GM23338 (cell line): Measurements from ENCODE around the gene FAM89A. TPM values are rescaled to one million over a fixed set of nuclear protein-coding genes. Genes with fewer than 3 reads are reported as not detected.
A peak's percentile ranks its signal among the peaks of the same experiment; 100 is the strongest.

Source experiments
- ATAC-seq: fragments of 200-7000 bp; cut with Tn5 transposase; 3 replicates; pipeline ENCODE4 v1.9.1; 2020
- DNase-seq: peaks from one replicate; pipeline ENCODE4 v3.0.0-alpha.2; 2015; ENCODE audit warnings: low spot score
- H2AFZ ChIP-seq: fragments of 200-600 bp; sonication (generic); 2 replicates; pipeline ENCODE4 v1.8.0; 2016; ENCODE audit warnings: antibody characterized with exemption, mild to moderate bottlenecking, moderate library complexity
- H3F3A ChIP-seq: fragments of 200-600 bp; sonication (generic); replicated peaks from 2 replicates; pipeline ENCODE4 v1.8.0; 2017; ENCODE audit warnings: antibody characterized with exemption, mixed run types, low read depth
- H3K27ac ChIP-seq: fragments of 200-600 bp; sonication (generic); 2 replicates; pipeline ENCODE4 v1.6.1; 2016; ENCODE audit warnings: low read depth
- H3K27me3 ChIP-seq: fragments of 200-600 bp; sonication (generic); 2 replicates; pipeline ENCODE4 v1.8.0; 2016; ENCODE audit warnings: mild to moderate bottlenecking, mixed run types, moderate library complexity; ENCODE audit not compliant: insufficient read depth
- H3K36me3 ChIP-seq: fragments of 200-600 bp; sonication (generic); 2 replicates; pipeline ENCODE4 v1.8.0; 2016; ENCODE audit warnings: mild to moderate bottlenecking; ENCODE audit not compliant: insufficient read depth
- H3K4me1 ChIP-seq: fragments of 200-600 bp; sonication (generic); 2 replicates; pipeline ENCODE4 v1.8.0; 2016; ENCODE audit warnings: mild to moderate bottlenecking, moderate library complexity; ENCODE audit not compliant: insufficient read depth
- H3K4me2 ChIP-seq: fragments of 200-600 bp; sonication (generic); 2 replicates; pipeline ENCODE4 v1.7.1; 2017; ENCODE audit warnings: mixed run types
- H3K4me3 ChIP-seq: fragments of 200-600 bp; sonication (generic); 2 replicates; pipeline ENCODE4 v1.6.1; 2016; ENCODE audit warnings: mixed run types
- H3K79me2 ChIP-seq: fragments of 200-600 bp; sonication (generic); replicated peaks from 2 replicates; pipeline ENCODE4 v1.8.0; 2017; ENCODE audit warnings: mild to moderate bottlenecking; ENCODE audit not compliant: insufficient read depth
- H3K9me2 ChIP-seq: fragments of 200-600 bp; sonication (generic); 2 replicates; pipeline ENCODE4 v1.8.0; 2017; ENCODE audit not compliant: insufficient read depth
- H4K20me1 ChIP-seq: fragments of 200-600 bp; sonication (generic); replicated peaks from 2 replicates; pipeline ENCODE4 v1.8.0; 2017; ENCODE audit warnings: mild to moderate bottlenecking; ENCODE audit not compliant: insufficient read depth
- H3K27ac Mint-ChIP-seq: 2 replicates; pipeline ENCODE4 v1.8.0; 2020; ENCODE audit warnings: inconsistent platforms, mild to moderate bottlenecking, moderate library complexity, mixed read lengths
- H3K27me3 Mint-ChIP-seq: 3 replicates; pipeline ENCODE4 v1.8.0; 2022; ENCODE audit warnings: low read depth, mild to moderate bottlenecking, moderate library complexity, mixed read lengths, inconsistent platforms; ENCODE audit not compliant: insufficient read depth, poor library complexity
- H3K36me3 Mint-ChIP-seq: 3 replicates; pipeline ENCODE4 v1.8.0; 2021; ENCODE audit warnings: low read depth, mild to moderate bottlenecking, inconsistent platforms, moderate library complexity, mixed read lengths
- H3K4me1 Mint-ChIP-seq: 3 replicates; pipeline ENCODE4 v1.8.0; 2020; ENCODE audit warnings: mild to moderate bottlenecking, inconsistent platforms, mixed read lengths
- H3K4me3 Mint-ChIP-seq: 3 replicates; pipeline ENCODE4 v1.8.0; 2021; ENCODE audit warnings: moderate library complexity, mild to moderate bottlenecking, inconsistent platforms, mixed read lengths
- H3K9me3 Mint-ChIP-seq: 3 replicates; pipeline ENCODE4 v1.8.0; 2020; ENCODE audit warnings: moderate library complexity, mild to moderate bottlenecking, inconsistent platforms, mixed read lengths
- CREB1 ChIP-seq: fragments of 250-450 bp; sonication (Bioruptor Pico); IDR thresholded peaks from 2 replicates; pipeline ENCODE4 v1.5.0; 2020; ENCODE audit warnings: low read depth, mild to moderate bottlenecking, moderate library complexity
- EZH2 ChIP-seq: fragments of 200-600 bp; sonication (generic); IDR thresholded peaks from one replicate; pipeline ENCODE4 v1.8.0; 2017; ENCODE audit warnings: antibody characterized with exemption, mild to moderate bottlenecking, low read depth; ENCODE audit not compliant: unreplicated experiment
- NANOG ChIP-seq: IDR thresholded peaks from 2 replicates; pipeline ENCODE4 v1.6.1; 2016; ENCODE audit warnings: antibody characterized with exemption, borderline replicate concordance
- STAT1 ChIP-seq: IDR thresholded peaks from one replicate; pipeline ENCODE4 v1.6.1; 2016; ENCODE audit warnings: antibody characterized with exemption; ENCODE audit not compliant: unreplicated experiment
- ZNF114 ChIP-seq: fragments of 250-450 bp; sonication (Bioruptor Pico); IDR thresholded peaks from 2 replicates; pipeline ENCODE4 v1.5.0; 2020; ENCODE audit warnings: mild to moderate bottlenecking, moderate library complexity
- ZNF331 ChIP-seq: fragments of 250-450 bp; sonication (Bioruptor Pico); IDR thresholded peaks from 2 replicates; pipeline ENCODE4 v1.5.0; 2020; ENCODE audit warnings: low read depth, mild to moderate bottlenecking, moderate library complexity
- polyA plus RNA-seq: library from polyadenylated mRNA; unstranded; fragments of >200 nt; fragmentation: Nextera tagmentation; extraction: Ambion mirVana; gene quantifications from 2 replicates; pipeline ENCODE4 v1.2.1, GENCODE V29; 2016
- total RNA-seq: library from RNA; depleted of rRNA; stranded (reverse); fragments of >200 nt; shearing (Covaris generic); gene quantifications from 2 replicates; pipeline ENCODE4 v1.2.3, GENCODE V29; 2014
- TF ChIP-seq, protein P1 (sequence below): fragments of 250-450 bp; sonication (Bioruptor Pico); IDR thresholded peaks from 2 replicates; pipeline ENCODE4 v1.5.0; 2020; ENCODE audit warnings: mild to moderate bottlenecking, moderate library complexity
- TF ChIP-seq, protein P2 (sequence below): IDR thresholded peaks from 2 replicates; pipeline ENCODE4 v1.6.1; 2016; ENCODE audit warnings: antibody characterized with exemption
- TF ChIP-seq, protein P3 (sequence below): IDR thresholded peaks from one replicate; pipeline ENCODE4 v1.6.1; 2018; ENCODE audit warnings: antibody characterized with exemption; ENCODE audit not compliant: unreplicated experiment

The FAM89A gene
- total and polyA plus RNA-seq, 2 experiments from 2014 or later = 3.2 to 3.8 TPM

DNA sequence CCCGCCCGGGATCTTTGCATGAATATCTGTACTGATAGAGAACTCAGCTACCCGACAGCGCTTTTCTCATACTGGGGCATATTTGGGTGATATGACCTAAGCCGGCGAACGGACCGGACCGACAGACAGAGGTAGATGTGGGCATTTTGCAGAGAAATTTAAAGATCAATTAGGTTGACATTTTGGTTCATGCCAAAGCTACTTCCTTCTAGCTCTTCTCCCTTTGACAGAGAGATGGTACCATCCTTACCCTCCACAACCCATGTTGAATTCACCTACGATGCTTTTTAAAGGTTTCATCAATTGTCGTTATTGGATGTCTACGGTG is 60.7 kb downstream of the FAM89A start:
- Histone ChIP-seq H3K79me2 (peaks cover 12% of the 10 kb centered on the region), H3K4me3 (peak overlapping the region; percentile 88), H3K27me3 (peaks cover 69% of the 10 kb centered on the region), H3F3A (no peaks in the 10 kb centered on the region), H3K36me3 (no peaks in the 10 kb centered on the region), H2AFZ (peak overlapping the region; percentile 96), H4K20me1 (peaks cover 64% of the 10 kb centered on the region), H3K4me1 (peaks cover 15% of the 10 kb centered on the region; the same call in 1 of the 2 replicates), H3K9me2 (no peaks in the 10 kb centered on the region), H3K4me2 (peak overlapping the region; percentile 95), H3K27ac (no peak overlapping the region)
- no peak for ATAC-seq
- Mint-ChIP-seq H3K27me3 (peaks cover 6% of the 10 kb centered on the region), H3K4me3 (no peak overlapping the region; the same call in 1 of the 3 replicates), H3K9me3 (no peaks in the 10 kb centered on the region), H3K4me1 (peaks cover 23% of the 10 kb centered on the region), H3K36me3 (no peaks in the 10 kb centered on the region; the same call in 2 of the 3 replicates), H3K27ac (peak overlapping the region; percentile 62; the same call in 1 of the 2 replicates)
- TF ChIP-seq CREB1 (CRISPR knock-in tag) (no peak), NANOG (no peak), EZH2 (no peak), ZNF331 (no peak), ZNF114 (no peak), STAT1 (no peak)
- TF ChIP-seq, protein P1, sequence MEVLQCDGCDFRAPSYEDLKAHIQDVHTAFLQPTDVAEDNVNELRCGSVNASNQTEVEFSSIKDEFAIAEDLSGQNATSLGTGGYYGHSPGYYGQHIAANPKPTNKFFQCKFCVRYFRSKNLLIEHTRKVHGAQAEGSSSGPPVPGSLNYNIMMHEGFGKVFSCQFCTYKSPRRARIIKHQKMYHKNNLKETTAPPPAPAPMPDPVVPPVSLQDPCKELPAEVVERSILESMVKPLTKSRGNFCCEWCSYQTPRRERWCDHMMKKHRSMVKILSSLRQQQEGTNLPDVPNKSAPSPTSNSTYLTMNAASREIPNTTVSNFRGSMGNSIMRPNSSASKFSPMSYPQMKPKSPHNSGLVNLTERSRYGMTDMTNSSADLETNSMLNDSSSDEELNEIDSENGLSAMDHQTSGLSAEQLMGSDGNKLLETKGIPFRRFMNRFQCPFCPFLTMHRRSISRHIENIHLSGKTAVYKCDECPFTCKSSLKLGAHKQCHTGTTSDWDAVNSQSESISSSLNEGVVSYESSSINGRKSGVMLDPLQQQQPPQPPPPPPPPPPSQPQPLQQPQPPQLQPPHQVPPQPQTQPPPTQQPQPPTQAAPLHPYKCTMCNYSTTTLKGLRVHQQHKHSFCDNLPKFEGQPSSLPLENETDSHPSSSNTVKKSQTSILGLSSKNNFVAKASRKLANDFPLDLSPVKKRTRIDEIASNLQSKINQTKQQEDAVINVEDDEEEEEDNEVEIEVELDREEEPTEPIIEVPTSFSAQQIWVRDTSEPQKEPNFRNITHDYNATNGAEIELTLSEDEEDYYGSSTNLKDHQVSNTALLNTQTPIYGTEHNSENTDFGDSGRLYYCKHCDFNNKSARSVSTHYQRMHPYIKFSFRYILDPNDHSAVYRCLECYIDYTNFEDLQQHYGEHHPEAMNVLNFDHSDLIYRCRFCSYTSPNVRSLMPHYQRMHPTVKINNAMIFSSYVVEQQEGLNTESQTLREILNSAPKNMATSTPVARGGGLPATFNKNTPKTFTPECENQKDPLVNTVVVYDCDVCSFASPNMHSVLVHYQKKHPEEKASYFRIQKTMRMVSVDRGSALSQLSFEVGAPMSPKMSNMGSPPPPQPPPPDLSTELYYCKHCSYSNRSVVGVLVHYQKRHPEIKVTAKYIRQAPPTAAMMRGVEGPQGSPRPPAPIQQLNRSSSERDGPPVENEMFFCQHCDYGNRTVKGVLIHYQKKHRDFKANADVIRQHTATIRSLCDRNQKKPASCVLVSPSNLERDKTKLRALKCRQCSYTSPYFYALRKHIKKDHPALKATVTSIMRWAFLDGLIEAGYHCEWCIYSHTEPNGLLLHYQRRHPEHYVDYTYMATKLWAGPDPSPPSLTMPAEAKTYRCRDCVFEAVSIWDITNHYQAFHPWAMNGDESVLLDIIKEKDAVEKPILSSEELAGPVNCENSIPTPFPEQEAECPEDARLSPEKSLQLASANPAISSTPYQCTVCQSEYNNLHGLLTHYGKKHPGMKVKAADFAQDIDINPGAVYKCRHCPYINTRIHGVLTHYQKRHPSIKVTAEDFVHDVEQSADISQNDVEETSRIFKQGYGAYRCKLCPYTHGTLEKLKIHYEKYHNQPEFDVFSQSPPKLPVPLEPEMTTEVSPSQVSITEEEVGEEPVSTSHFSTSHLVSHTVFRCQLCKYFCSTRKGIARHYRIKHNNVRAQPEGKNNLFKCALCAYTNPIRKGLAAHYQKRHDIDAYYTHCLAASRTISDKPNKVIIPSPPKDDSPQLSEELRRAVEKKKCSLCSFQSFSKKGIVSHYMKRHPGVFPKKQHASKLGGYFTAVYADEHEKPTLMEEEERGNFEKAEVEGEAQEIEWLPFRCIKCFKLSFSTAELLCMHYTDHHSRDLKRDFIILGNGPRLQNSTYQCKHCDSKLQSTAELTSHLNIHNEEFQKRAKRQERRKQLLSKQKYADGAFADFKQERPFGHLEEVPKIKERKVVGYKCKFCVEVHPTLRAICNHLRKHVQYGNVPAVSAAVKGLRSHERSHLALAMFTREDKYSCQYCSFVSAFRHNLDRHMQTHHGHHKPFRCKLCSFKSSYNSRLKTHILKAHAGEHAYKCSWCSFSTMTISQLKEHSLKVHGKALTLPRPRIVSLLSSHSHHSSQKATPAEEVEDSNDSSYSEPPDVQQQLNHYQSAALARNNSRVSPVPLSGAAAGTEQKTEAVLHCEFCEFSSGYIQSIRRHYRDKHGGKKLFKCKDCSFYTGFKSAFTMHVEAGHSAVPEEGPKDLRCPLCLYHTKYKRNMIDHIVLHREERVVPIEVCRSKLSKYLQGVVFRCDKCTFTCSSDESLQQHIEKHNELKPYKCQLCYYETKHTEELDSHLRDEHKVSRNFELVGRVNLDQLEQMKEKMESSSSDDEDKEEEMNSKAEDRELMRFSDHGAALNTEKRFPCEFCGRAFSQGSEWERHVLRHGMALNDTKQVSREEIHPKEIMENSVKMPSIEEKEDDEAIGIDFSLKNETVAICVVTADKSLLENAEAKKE (CRISPR knock-in tag) = no peak
- TF ChIP-seq, protein P2, sequence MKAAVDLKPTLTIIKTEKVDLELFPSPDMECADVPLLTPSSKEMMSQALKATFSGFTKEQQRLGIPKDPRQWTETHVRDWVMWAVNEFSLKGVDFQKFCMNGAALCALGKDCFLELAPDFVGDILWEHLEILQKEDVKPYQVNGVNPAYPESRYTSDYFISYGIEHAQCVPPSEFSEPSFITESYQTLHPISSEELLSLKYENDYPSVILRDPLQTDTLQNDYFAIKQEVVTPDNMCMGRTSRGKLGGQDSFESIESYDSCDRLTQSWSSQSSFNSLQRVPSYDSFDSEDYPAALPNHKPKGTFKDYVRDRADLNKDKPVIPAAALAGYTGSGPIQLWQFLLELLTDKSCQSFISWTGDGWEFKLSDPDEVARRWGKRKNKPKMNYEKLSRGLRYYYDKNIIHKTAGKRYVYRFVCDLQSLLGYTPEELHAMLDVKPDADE = no peak
- TF ChIP-seq, protein P3, sequence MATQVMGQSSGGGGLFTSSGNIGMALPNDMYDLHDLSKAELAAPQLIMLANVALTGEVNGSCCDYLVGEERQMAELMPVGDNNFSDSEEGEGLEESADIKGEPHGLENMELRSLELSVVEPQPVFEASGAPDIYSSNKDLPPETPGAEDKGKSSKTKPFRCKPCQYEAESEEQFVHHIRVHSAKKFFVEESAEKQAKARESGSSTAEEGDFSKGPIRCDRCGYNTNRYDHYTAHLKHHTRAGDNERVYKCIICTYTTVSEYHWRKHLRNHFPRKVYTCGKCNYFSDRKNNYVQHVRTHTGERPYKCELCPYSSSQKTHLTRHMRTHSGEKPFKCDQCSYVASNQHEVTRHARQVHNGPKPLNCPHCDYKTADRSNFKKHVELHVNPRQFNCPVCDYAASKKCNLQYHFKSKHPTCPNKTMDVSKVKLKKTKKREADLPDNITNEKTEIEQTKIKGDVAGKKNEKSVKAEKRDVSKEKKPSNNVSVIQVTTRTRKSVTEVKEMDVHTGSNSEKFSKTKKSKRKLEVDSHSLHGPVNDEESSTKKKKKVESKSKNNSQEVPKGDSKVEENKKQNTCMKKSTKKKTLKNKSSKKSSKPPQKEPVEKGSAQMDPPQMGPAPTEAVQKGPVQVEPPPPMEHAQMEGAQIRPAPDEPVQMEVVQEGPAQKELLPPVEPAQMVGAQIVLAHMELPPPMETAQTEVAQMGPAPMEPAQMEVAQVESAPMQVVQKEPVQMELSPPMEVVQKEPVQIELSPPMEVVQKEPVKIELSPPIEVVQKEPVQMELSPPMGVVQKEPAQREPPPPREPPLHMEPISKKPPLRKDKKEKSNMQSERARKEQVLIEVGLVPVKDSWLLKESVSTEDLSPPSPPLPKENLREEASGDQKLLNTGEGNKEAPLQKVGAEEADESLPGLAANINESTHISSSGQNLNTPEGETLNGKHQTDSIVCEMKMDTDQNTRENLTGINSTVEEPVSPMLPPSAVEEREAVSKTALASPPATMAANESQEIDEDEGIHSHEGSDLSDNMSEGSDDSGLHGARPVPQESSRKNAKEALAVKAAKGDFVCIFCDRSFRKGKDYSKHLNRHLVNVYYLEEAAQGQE = no peak
- no peak for DNase-seq
